GM21390 (cell line): ENCODE data around the gene ARFRP1.
"Not testable (repeated sequence)": the region's sequence is repeated elsewhere in the genome, so short reads cannot be mapped to it uniquely, and the experiment has no call there.

Experiments
- ATAC-seq: cut with Tn5 transposase; IDR thresholded peaks from one replicate; pipeline ENCODE4 v1.9.1; 2021; ENCODE audit not compliant: unreplicated experiment

ARFRP1 gene

GRCh38 chr20:63678667-63679465 lies 28.9 kb downstream of the ARFRP1 start:
- no peak for ATAC-seq

GRCh38 chr20:63678071-63678470 lies 29.7 kb downstream of the ARFRP1 start:
- no peak for ATAC-seq

GRCh38 chr20:63675681-63676368 lies 32.0 kb downstream of the ARFRP1 start:
- no peak for ATAC-seq

- no peak for ATAC-seq
Measured at GRCh38 chr20:63673951-63674350, 33.8 kb downstream of the ARFRP1 start.

GRCh38 chr20:63672666-63673065 lies 35.1 kb downstream of the ARFRP1 start:
- no peak for ATAC-seq

- ATAC-seq: not testable (repeated sequence)
Measured at GRCh38 chr20:63671695-63672094, 36.1 kb downstream of the ARFRP1 start.

GRCh38 chr20:63668351-63668750 lies 39.4 kb downstream of the ARFRP1 start:
- ATAC-seq: no peak

GRCh38 chr20:63667858-63668257 lies 39.9 kb downstream of the ARFRP1 start:
- ATAC-seq: no peak

GRCh38 chr20:63665708-63666107 lies 42.1 kb downstream of the ARFRP1 start:
- ATAC-seq: no peak

- no peak for ATAC-seq
Measured at GRCh38 chr20:63664861-63665594, 42.7 kb downstream of the ARFRP1 start.

GRCh38 chr20:63664143-63664851 lies 43.5 kb downstream of the ARFRP1 start:
- no peak for ATAC-seq

GRCh38 chr20:63663332-63664066 lies 44.3 kb downstream of the ARFRP1 start:
- ATAC-seq: no peak

- ATAC-seq: no peak
Measured at GRCh38 chr20:63662813-63663189, 45.0 kb downstream of the ARFRP1 start.

- ATAC-seq: no peak
Measured at GRCh38 chr20:63661959-63662812, 45.6 kb downstream of the ARFRP1 start.

- no peak for ATAC-seq
Measured at GRCh38 chr20:63661108-63661507, 46.7 kb downstream of the ARFRP1 start.

GRCh38 chr20:63660622-63661021 lies 47.2 kb downstream of the ARFRP1 start:
- ATAC-seq: no peak

GRCh38 chr20:63660174-63660573 lies 47.6 kb downstream of the ARFRP1 start:
- not testable (repeated sequence) for ATAC-seq

- ATAC-seq: no peak
Measured at GRCh38 chr20:63659370-63659769, 48.4 kb downstream of the ARFRP1 start.

GRCh38 chr20:63658749-63659187 lies 49.0 kb downstream of the ARFRP1 start:
- ATAC-seq: no peak
